Cardiac muscle cell (in vitro differentiated cells and primary cell): ENCODE measurements around the gene RFXAP. TPM values are rescaled to one million over a fixed set of nuclear protein-coding genes. Genes with fewer than 3 reads are reported as not detected.

Experiments
- DNase-seq, 2 donors: peaks; one replicate each; pipeline versions ENCODE4 v3.0.0 to v3.0.0-alpha.2; 2010 to 2017; ENCODE audit warnings: low read depth in 1 of 2, low spot score in 1 of 2
- H3K27ac ChIP-seq: fragments of 200-600 bp; sonication (generic); 2 replicates; pipeline ENCODE4 v1.5.1; 2016
- H3K27me3 ChIP-seq: fragments of 200-600 bp; sonication (generic); 2 replicates; pipeline ENCODE4 v1.6.0; 2016; ENCODE audit warnings: control low read depth
- H3K36me3 ChIP-seq: fragments of 200-600 bp; sonication (generic); 2 replicates; pipeline ENCODE4 v1.5.1; 2016; ENCODE audit warnings: control low read depth
- H3K4me1 ChIP-seq: fragments of 200-600 bp; sonication (generic); 2 replicates; pipeline ENCODE4 v1.8.1; 2017; ENCODE audit warnings: low read depth, mild to moderate bottlenecking, mixed run types
- H3K4me3 ChIP-seq: fragments of 200-600 bp; sonication (generic); 2 replicates; pipeline ENCODE4 v1.5.1; 2016; ENCODE audit warnings: mild to moderate bottlenecking
- H3K9me3 ChIP-seq: fragments of 200-600 bp; sonication (generic); 2 replicates; pipeline ENCODE4 v1.5.1; 2017; ENCODE audit warnings: low read depth, mild to moderate bottlenecking, control low read depth
- polyA plus RNA-seq: library from polyadenylated mRNA; unstranded; fragments of >200 nt; fragmentation: Nextera tagmentation; extraction: Ambion mirVana; gene quantifications from 2 replicates; pipeline ENCODE4 v1.2.1, GENCODE V29; 2016
- total RNA-seq: library from RNA; depleted of rRNA; stranded (reverse); fragments of >200 nt; gene quantifications from 2 replicates; pipeline ENCODE4 v1.2.3, GENCODE V29; 2016
- TF ChIP-seq, protein P1 (sequence below): IDR thresholded peaks from 2 replicates; pipeline ENCODE4 v1.5.1; 2012; ENCODE audit warnings: low read depth, mild to moderate bottlenecking, low read length

The RFXAP gene
- total and polyA plus RNA-seq, 2 experiments from 2014 or later: 10.5 TPM

DNA sequence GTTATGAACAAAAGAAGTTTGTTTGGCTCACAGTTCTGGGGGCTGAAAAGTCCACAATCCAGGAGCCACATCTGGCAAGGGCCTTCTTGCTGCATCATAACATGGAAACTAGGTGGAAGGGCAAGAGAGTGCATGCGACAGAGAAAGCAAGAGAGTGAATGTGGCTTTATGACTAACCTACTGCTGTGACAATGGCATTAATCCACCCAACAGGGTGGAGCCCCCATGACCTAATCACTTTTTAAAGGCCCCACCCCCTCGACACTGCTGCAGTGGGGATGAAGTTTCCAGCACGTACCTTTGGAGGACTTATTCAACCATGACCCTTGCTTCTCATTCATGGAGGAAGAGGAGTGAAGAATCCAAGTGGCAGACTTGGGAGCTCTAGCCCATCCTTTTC lies 30.0 kb upstream of the RFXAP start:
- no peaks in the 10 kb centered on the region for H3K4me1 ChIP-seq
- H3K27me3 ChIP-seq: no peaks in the 10 kb centered on the region
- no peaks in the 10 kb centered on the region for H3K36me3 ChIP-seq
- TF ChIP-seq, protein P1, sequence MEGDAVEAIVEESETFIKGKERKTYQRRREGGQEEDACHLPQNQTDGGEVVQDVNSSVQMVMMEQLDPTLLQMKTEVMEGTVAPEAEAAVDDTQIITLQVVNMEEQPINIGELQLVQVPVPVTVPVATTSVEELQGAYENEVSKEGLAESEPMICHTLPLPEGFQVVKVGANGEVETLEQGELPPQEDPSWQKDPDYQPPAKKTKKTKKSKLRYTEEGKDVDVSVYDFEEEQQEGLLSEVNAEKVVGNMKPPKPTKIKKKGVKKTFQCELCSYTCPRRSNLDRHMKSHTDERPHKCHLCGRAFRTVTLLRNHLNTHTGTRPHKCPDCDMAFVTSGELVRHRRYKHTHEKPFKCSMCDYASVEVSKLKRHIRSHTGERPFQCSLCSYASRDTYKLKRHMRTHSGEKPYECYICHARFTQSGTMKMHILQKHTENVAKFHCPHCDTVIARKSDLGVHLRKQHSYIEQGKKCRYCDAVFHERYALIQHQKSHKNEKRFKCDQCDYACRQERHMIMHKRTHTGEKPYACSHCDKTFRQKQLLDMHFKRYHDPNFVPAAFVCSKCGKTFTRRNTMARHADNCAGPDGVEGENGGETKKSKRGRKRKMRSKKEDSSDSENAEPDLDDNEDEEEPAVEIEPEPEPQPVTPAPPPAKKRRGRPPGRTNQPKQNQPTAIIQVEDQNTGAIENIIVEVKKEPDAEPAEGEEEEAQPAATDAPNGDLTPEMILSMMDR: no peak
- H3K27ac ChIP-seq: no peak overlapping the region
- no peaks in the 10 kb centered on the region for H3K9me3 ChIP-seq
- no peak for DNase-seq
- no peak overlapping the region for H3K4me3 ChIP-seq

GRCh38 chr13:36789730-36790129 lies 29.3 kb upstream of the RFXAP start:
- Histone ChIP-seq H3K4me1 (no peaks in the 10 kb centered on the region), H3K27me3 (no peaks in the 10 kb centered on the region), H3K4me3 (no peak overlapping the region), H3K27ac (no peak overlapping the region), H3K36me3 (no peaks in the 10 kb centered on the region), H3K9me3 (no peaks in the 10 kb centered on the region)
- TF ChIP-seq, protein P1: no peak
- DNase-seq: no peak

- no peak for DNase-seq
- H3K4me1 ChIP-seq: no peaks in the 10 kb centered on the region
- H3K4me3 ChIP-seq: no peak overlapping the region
- TF ChIP-seq, protein P1: no peak
- H3K27ac ChIP-seq: no peak overlapping the region
- H3K27me3 ChIP-seq: no peaks in the 10 kb centered on the region
- no peaks in the 10 kb centered on the region for H3K36me3 ChIP-seq
- no peaks in the 10 kb centered on the region for H3K9me3 ChIP-seq
Observed at GRCh38 chr13:36794706-36795105, 24.3 kb upstream of the RFXAP start.

- no peak for DNase-seq
- Histone ChIP-seq H3K27ac (no peak overlapping the region), H3K36me3 (no peaks in the 10 kb centered on the region), H3K4me1 (no peaks in the 10 kb centered on the region), H3K9me3 (no peaks in the 10 kb centered on the region), H3K4me3 (no peak overlapping the region), H3K27me3 (no peaks in the 10 kb centered on the region)
- TF ChIP-seq, protein P1: no peak
Observed at GRCh38 chr13:36795463-36795862, 23.6 kb upstream of the RFXAP start.

DNA sequence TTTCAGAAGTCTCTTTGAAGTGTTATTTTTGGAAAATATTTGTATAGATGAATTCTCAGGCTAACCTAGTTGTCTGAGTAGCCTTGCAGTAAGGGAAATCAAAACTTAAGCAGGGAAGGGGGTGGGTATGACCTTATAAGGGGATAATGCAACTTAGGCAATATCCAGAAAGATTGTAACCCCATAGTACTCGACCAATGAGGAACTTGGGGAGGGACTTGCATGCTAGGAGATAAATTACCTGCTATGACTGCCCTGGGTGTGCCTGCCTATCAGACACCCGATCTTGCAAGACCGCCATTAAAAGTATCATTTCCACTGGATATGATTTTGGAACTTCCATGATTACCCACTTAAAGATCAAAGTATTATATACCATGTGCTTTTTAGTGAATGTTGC lies 23.0 kb upstream of the RFXAP start:
- Histone ChIP-seq H3K27ac (no peak overlapping the region), H3K27me3 (no peaks in the 10 kb centered on the region), H3K36me3 (no peaks in the 10 kb centered on the region), H3K4me3 (no peak overlapping the region), H3K9me3 (no peaks in the 10 kb centered on the region), H3K4me1 (no peaks in the 10 kb centered on the region)
- TF ChIP-seq, protein P1: no peak
- no peak for DNase-seq

DNA sequence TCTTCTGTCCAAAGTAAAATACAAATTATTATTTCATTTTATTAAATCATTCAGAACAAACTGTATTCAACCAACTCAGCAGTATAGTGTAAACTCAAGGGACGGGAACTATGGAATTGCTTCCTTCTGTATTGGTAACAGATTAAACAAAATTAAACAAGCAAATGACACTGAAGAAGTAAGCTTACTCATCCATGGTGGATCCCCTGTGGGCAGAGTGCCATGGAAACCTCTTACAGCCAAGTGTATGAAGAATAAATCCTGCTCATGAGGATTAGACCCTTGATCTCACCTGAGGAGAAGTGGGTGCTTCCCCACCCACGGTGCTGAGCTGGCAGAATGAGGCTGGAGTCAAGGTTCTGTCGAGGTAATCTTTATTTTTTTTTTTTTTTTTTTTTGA lies 18.0 kb upstream of the RFXAP start:
- Histone ChIP-seq H3K36me3 (no peaks in the 10 kb centered on the region), H3K27me3 (no peaks in the 10 kb centered on the region), H3K4me1 (no peaks in the 10 kb centered on the region), H3K9me3 (no peaks in the 10 kb centered on the region), H3K27ac (no peak overlapping the region), H3K4me3 (no peak overlapping the region)
- TF ChIP-seq, protein P1: no peak
- DNase-seq: no peak
